ENCODE data around the gene CLECL1.
"Not testable (repeated sequence)": the region's sequence is repeated elsewhere in the genome, so short reads cannot be mapped to it uniquely, and the experiment has no call there.

CLECL1 gene

GRCh38 chr12:9718968-9719367 is 13.9 kb downstream of the CLECL1 start:
- no peak for DNase-seq

- DNase-seq: no peak
Observed at GRCh38 chr12:9717070-9717925, 15.6 kb downstream of the CLECL1 start.

GRCh38 chr12:9713032-9713558 is 19.8 kb downstream of the CLECL1 start:
- DNase-seq: not testable (repeated sequence)

- DNase-seq: no peak
Observed at GRCh38 chr12:9711664-9712063, 21.2 kb downstream of the CLECL1 start.

- no peak for DNase-seq
Observed at GRCh38 chr12:9710584-9711375, 22.1 kb downstream of the CLECL1 start.

- DNase-seq: no peak
Observed at GRCh38 chr12:9708853-9709252, 24.0 kb downstream of the CLECL1 start.

GRCh38 chr12:9707864-9708808 is 24.8 kb downstream of the CLECL1 start:
- DNase-seq: peak; percentile 5

GRCh38 chr12:9707356-9707755 is 25.5 kb downstream of the CLECL1 start:
- DNase-seq: no peak

- no peak for DNase-seq
Observed at GRCh38 chr12:9706086-9706685, 26.7 kb downstream of the CLECL1 start.

GRCh38 chr12:9704561-9704960 is 28.3 kb downstream of the CLECL1 start:
- not testable (repeated sequence) for DNase-seq

- no peak for DNase-seq
Observed at GRCh38 chr12:9702255-9702654, 30.6 kb downstream of the CLECL1 start.

GRCh38 chr12:9701380-9702154 is 31.3 kb downstream of the CLECL1 start:
- no peak for DNase-seq

GRCh38 chr12:9700606-9700956 is 32.3 kb downstream of the CLECL1 start:
- no peak for DNase-seq

- DNase-seq: no peak
Observed at GRCh38 chr12:9699898-9700605, 32.8 kb downstream of the CLECL1 start.

- no peak for DNase-seq
Observed at GRCh38 chr12:9699269-9699897, 33.5 kb downstream of the CLECL1 start.

GRCh38 chr12:9698681-9699080 is 34.2 kb downstream of the CLECL1 start:
- DNase-seq: no peak

- DNase-seq: no peak
Observed at GRCh38 chr12:9697619-9698018, 35.3 kb downstream of the CLECL1 start.

- DNase-seq: not testable (repeated sequence)
Observed at GRCh38 chr12:9695661-9696060, 37.2 kb downstream of the CLECL1 start.

- not testable (repeated sequence) for DNase-seq
Observed at GRCh38 chr12:9695150-9695549, 37.7 kb downstream of the CLECL1 start.

GRCh38 chr12:9694241-9694640 is 38.7 kb downstream of the CLECL1 start:
- DNase-seq: no peak
